ENCODE results near the gene LRCH2.

DNA sequence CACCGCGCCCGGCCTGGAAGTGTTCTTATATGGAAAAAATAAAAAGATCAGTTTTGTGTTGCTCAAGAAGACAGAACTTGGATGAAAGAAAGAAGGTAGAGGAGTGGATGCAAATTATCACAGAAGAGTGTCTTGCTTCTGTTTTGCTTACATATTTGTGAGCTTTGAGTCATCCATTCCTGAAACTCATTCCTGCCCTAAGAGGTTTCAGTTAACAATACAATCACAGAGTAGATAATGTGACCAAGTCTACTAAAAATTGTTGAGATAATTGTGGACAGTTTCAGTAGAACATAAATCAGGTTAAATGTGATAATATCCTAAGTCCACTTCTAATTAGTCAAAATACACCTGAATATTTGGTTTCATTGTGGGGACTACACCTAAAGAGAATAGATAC lies 26.4 kb upstream of the LRCH2 start:
- TF ChIP-seq CTCF (IDR thresholded peaks at IDR 0.05) = no peak
- TF ChIP-seq POLR2A (IDR thresholded peaks at IDR 0.05) = no peak
- TF ChIP-seq POLR2AphosphoS5 (IDR thresholded peaks at IDR 0.05) = no peak

All from transverse colon (tissue), 4 donors.